Posterior cingulate gyrus (tissue), 11 donors: ENCODE data around the gene RPS6KA2.

Experiments
- DNase-seq, 10 donors: peaks; one replicate each; pipeline versions ENCODE4 v3.0.0 to v3.0.0-alpha.2; 2020 to 2021; ENCODE audit warnings: mixed read lengths in 3 of 10
- intact Hi-C: fragments of 100-400 bp; cut with DNase I; formaldehyde crosslinking; loops from one replicate; pipeline ENCODE4 v1.15.1; 2023

Gene RPS6KA2

GRCh38 chr6:166581091-166581511, 46.0 kb downstream of the RPS6KA2 start:
- intact Hi-C loops: no loop called here
- no peak for DNase-seq

GRCh38 chr6:166580076-166581050, 46.7 kb downstream of the RPS6KA2 start:
- intact Hi-C loops: no loop called here

GRCh38 chr6:166579237-166579850, 47.7 kb downstream of the RPS6KA2 start:
- no peak for DNase-seq
- intact Hi-C loops: no loop called here

More at GRCh38 chr6:166580076-166581050, 46.7 kb downstream of the RPS6KA2 start:
- no peak for DNase-seq

GRCh38 chr6:166578536-166579236, 48.4 kb downstream of the RPS6KA2 start:
- no peak for DNase-seq
- intact Hi-C loops: no loop called here

GRCh38 chr6:166575205-166575604, 51.8 kb downstream of the RPS6KA2 start:
- intact Hi-C loops: no loop called here
- DNase-seq: peak in 3 of 10 donors; percentile 30 to 82 (median 42)

GRCh38 chr6:166573511-166574216, 53.4 kb downstream of the RPS6KA2 start:
- DNase-seq: no peak
- intact Hi-C loops: no loop called here

- intact Hi-C loops: no loop called here
- no peak for DNase-seq
Observed at GRCh38 chr6:166572370-166573261, 54.4 kb downstream of the RPS6KA2 start.

GRCh38 chr6:166570929-166571713, 55.9 kb downstream of the RPS6KA2 start:
- intact Hi-C loops: no loop called here
- DNase-seq: no peak

GRCh38 chr6:166569206-166569605, 57.8 kb downstream of the RPS6KA2 start:
- no peak for DNase-seq
- intact Hi-C loops: no loop called here

- no peak for DNase-seq
- intact Hi-C loops: no loop called here
Observed at GRCh38 chr6:166567813-166568212, 59.2 kb downstream of the RPS6KA2 start.

GRCh38 chr6:166567107-166567506, 59.9 kb downstream of the RPS6KA2 start:
- intact Hi-C loops: no loop called here
- no peak for DNase-seq

GRCh38 chr6:166566026-166567011, 60.7 kb downstream of the RPS6KA2 start:
- DNase-seq: no peak
- intact Hi-C loops: no loop called here

GRCh38 chr6:166565084-166565967, 61.7 kb downstream of the RPS6KA2 start:
- intact Hi-C loops: no loop called here

GRCh38 chr6:166563805-166564204, 63.2 kb downstream of the RPS6KA2 start:
- intact Hi-C loops: no loop called here
- no peak for DNase-seq

More at GRCh38 chr6:166565084-166565967, 61.7 kb downstream of the RPS6KA2 start:
- DNase-seq: no peak

GRCh38 chr6:166563200-166563599, 63.9 kb downstream of the RPS6KA2 start:
- no peak for DNase-seq
- intact Hi-C loops: no loop called here

GRCh38 chr6:166562726-166563125, 64.3 kb downstream of the RPS6KA2 start:
- no peak for DNase-seq
- intact Hi-C loops: no loop called here
